SHP77 (cell line): Measurements from ENCODE around the gene RPRD1A.
"Not testable (repeated sequence)": the region's sequence is repeated elsewhere in the genome, so short reads cannot be mapped to it uniquely, and the experiment has no call there.

Source experiments
- DNase-seq, 2 experiments: peaks; one replicate each; lab custom pipeline; 2025; lab: John Stamatoyannopoulos, UW

RPRD1A gene

DNA sequence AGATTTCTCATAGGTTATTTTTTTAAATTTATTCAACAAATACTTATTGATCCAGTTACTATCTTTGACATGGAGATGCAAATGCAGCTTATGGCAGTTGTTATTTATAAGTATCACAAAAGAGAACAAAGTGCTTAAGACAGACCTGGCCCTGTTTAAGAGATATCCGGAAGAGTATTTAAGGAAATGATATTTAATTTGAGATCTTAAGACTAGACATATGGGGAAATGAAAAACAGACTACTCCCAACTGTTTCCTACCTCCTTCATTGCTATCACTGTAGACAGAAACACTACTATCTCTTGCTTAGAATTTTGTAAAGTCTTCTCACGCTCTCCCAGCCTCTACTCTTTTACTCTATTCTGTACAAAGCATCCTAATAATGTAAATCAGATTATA is 36.0 kb downstream of the RPRD1A start:
- no peak for DNase-seq

DNA sequence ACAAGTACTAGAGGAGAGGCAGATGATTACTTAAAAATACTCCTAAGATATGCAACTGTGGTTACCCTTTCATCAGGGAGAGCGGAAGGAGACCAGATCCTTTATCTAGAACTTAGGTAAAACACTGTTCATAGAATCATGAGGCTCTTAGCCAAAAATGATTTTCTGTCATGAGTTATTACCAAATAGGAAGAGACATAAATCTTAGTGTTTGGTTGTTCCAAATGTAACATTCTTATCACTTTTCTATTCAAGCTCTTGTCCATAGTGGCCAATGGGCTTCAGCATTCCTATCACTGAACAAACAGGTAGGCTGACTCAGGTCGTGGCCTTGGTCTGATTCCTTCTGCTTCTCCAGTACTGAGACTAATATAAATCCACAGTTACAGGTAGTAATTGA is 38.5 kb downstream of the RPRD1A start:
- DNase-seq, result no peak

DNA sequence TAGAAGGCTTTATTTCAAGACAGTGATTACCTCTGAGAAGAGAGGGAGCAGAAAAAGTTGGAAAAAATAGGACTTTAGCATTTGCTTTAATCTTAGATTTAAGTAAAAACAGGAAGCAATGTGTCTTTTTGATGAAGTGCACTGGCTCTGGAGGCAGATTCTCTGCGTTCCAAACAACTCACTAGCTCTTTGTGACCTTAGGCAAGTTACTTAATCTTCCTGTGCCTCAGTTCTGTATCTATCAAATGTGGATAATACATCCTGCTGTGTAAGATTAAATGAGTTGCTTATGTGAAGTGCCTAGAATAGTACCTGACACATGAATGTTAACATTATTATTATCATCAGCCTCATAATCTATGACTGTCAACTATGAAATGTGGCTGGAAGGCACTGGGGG is 42.3 kb downstream of the RPRD1A start:
- DNase-seq, result no peak

DNA sequence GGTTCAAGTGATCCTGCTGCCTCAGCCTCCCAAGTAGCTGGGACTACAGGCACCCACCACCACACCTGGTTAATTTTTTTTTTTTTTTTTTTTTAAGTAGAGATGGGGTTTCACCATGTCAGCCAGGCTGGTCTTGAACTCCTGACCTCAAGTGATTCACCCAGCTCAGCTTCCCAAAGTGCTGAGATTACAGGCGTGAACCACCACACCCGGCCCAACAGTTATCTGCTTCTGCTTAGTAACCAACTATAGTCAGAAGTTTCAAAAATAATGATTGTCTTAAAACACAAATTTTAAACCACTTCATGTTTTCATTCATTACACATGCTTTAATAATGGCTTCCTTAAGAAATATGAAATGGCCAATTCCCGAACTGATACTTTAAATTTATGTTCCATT is 43.1 kb downstream of the RPRD1A start:
- not testable (repeated sequence) for DNase-seq

DNA sequence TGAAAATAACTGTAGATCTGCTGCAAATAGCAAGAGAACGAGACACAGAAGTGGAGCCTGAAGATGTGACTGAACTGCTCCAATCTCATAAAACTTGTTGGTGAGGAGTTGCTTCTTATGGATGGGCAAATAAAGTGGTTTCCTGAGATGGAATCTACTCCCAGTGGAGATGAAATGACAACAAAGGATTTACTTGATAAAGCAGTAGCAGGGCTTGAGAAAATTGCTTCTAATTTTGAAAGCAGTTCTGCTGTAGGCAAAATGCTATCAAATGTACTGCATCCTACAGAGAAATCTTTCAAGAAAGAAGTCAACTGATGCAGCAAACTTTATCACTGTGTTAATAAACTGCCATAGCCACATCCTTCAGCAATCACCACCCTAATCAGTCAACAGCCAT is 44.0 kb downstream of the RPRD1A start:
- no peak for DNase-seq

DNA sequence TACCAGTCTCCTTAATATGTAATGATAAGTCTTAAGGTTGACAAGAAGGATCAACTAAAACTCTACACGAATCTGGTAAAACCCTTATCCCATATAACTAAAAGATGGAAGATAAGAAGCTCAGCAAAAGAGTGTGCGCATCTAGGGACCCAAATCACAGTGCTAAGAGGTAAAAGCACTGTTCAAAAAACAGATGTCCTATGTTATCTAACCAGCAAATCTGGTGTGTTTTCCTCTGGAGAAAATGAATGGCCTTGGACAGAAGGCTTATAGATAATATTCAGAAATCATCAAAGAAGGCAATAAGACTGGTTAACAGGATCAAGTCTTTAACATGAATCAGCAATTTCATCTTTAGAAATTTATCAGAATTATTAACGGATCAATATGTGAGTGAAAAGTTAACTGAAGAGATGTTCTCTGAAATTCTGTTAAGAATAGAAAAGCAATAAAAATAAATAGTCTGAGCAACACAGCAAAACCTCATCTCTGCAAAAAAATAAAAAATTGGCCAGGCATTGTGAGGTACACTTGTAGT is 47.1 kb downstream of the RPRD1A start:
- DNase-seq, result no peak

DNA sequence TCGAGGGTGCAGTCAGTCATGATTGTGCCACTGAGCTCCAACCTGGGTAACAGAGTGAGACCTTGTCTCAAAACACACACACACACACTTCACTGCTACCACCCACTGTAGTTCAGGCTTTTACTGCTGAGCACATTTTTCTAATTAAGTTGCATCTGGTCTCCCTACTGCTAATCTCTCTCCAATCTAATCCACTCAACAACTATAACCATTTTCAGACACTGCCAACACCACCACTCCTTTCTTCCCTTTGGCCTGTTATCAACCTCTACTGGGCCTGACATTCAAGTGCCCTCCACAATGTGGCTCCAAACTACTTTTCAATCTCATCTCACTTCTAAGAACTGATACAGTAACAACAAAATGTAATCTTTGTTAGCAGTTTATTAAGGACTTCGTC is 50.1 kb downstream of the RPRD1A start:
- no peak for DNase-seq

DNA sequence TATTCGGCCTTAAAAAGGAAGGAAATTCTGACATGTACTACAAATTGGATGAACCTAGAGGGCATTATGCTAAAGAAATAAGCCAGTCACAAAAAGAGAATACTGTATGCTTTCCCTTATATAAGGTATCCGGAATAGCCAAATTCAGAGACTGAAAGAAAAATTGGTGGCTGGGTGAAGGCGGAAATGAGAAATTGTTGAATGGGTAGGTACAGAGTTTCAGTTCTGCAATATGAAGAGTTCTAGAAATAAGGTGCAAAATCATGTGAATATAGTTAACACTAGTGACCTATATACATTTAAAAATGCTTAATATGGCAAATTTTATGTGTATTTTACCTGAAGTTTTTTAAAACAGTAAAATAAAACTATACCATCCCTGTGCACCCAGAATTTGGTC is 51.7 kb downstream of the RPRD1A start:
- DNase-seq, result no peak

DNA sequence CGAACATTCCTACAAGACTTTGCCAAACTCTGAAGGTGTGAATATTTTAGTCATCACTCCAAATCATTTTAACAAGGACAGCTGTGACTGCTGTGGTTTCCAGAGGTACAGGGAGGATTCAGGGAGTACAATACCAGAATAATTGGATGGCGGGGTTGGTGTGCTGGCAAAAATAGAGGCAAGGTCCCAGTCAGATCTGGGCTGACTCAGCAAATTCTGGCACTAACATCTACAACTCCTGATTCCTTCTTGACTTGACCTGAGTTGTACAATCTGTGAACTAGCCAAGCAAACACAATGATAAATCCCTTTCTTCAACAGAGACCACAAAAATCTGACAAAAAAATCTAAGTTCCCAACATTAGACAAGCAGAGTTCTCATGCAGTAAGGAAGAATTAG is 54.5 kb downstream of the RPRD1A start:
- DNase-seq, result no peak

DNA sequence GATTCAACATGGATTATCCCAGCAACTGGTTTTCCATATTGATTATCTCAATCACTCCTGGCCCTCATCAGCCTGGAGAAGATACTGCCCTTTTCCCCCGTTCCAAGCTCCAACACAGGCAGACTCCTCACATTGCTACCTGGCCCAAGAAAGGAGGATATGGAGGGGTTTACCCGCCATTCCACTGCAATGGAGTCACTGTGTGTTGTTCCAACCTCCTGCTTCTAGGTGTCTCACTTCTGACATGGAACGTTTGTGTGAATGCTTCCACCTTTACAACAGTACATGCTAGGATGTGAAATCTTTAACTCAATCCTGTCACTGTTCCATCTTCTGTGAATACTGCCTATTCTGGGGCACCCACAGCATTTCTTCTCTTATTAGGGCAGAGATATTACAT is 58.1 kb downstream of the RPRD1A start:
- no peak for DNase-seq

DNA sequence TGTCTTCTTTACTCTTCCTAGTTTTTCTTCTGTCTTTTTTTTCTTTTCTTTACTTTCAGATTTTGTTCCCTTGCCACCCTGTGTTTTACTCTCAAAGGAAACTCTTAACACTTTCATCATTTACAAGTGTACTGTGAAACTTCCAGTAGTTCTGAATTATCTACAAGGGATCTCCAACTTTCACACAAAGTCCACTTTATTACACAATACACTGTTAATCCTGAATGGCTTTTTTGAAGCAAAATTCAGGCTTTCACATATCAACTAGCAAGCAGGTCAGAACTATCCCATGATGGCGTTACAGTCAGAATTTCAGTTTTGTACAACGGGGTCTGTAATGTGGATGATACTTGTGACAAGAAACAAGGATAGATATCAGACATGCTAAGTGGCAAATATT is 60.4 kb downstream of the RPRD1A start:
- no peak for DNase-seq

DNA sequence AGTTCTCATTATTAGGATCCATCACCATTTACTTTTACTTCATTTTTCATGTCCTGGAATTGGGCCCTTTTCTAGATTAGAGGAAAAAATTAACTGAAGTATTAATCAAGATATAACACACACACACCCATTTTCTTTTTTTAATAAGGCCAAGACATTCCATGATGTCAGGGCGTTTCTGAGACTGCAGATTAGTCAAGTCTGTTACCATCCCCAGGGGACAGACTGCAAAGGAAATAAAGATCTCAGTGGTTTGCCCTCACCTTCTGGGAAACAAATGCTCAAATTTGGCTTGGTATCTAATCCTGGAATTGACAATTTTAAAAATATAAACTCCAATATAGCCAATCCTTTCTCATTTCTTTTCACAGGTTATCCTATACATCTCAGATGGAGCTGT is 67.4 kb downstream of the RPRD1A start:
- no peak for DNase-seq

DNA sequence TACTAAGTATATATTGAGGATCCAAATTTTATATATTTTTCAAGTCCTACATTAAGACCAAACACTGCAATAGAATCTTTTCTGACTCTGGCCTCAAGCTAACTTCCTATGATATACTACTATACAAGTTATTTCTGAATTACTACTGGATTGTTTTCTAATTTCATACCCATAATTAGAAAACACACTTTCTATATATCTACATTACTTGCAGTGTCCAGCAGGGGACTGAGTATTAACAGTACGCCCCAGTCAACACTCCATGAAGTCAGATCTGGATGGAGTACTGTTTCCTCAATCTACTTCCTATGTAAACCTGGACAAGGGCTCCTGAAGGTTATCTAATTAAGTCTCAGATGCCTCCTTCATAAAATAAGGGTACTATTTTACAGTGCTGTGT is 68.4 kb downstream of the RPRD1A start:
- no peak for DNase-seq

DNA sequence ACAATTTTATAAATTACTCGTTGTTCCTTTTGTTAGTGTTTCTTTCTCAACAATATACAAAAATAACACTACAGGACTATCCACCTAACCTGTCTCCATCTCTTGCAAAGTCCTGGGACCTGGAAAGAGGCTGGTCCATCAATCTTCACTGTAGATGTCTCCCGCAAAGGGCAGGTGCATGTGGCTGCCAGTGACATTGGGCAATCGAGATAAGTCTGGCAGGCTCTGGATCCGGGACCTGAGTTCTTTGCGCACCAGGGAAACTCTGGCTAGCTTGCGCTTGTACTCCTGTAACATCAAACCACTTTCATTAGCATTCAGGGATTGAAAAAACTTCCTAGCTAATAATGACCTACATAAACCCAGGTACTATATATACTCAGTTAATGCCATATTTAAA is 74.3 kb downstream of the RPRD1A start:
- no peak for DNase-seq

DNA sequence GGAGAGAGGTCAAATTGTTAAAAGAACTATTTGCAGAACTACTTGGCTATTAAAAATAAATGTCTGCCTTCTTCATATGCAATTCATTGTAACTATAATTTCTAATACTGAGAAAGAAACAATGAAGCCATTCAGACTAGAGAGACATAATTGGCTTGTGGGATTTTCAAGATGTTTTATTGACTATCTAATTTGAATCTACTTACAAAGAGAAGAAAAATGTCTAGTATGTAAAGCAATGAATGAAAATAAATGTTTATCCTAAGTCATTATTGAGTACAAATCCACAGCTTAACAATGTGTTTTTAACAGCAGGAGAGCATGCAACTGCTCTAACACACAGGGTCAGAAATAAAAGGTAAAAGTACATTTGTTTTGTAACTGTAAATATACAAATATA is 75.7 kb downstream of the RPRD1A start:
- DNase-seq, result no peak

DNA sequence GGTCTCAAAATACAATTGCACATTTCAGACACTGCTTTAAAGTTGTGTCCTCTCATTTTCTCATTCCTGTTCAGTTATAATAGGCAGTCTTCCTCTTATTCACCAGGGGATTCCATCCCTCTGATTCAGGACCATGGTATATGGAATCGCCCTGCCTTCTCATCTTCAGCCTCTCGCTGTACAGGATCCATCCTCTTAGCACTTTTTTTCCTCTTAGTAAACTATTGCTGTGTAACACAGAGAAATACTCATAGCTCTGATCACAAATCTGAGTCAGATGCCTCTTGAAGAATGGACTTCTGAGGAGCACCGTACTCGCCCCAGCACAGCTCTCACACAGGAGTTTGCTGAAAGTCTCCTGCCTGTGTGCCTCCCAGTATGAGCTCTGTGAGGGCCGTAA is 83.5 kb downstream of the RPRD1A start:
- DNase-seq, result no peak

DNA sequence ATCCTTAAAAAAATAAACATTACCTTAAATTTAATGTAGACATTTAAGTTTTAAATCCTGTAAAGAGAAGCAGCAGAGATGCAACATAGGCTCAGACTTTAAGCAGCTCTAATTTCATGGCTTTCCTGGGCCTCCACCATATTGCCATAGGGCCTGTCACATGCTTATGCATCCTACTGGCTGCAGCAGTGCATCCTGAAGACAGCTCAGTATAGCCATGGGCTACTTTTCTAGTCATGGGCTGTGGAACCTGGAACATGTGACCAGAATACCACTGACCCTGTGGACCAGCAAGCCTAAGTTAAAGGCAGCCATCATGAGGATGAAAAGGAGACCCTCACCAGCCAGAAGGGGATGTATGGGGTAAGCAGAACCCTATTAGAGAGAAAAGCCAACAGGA is 84.2 kb downstream of the RPRD1A start:
- no peak for DNase-seq

DNA sequence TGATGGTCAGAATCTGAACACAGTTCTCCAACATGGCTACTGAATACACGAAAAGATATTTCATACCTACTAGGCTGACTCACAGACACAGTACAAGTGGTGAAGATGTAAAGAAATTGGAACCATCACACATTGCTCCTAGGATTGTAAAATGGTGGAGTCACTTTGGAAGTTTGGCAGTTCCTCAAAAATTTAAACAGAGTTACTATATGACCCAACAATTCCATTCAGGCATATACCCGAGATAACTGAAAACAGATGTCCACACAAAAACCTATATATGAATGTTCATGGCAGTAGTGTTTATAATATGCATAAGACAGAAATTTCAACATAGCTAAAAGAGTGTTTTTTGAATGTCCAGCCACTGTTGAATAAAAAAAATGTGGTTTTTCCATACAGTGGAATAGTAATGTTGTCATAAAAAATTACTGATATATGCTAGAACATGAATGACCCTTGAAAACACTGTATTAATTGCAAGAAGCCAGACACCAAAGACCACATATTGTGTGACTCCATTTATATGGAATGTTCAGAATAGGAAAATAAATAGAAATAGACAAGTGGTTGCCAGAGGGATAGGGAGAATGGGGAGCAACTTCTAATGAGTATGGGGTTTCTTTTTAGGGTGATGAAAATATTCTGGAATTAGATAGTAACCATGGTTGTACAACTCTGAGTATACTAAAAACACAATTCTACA is 84.8 kb downstream of the RPRD1A start:
- no peak for DNase-seq

DNA sequence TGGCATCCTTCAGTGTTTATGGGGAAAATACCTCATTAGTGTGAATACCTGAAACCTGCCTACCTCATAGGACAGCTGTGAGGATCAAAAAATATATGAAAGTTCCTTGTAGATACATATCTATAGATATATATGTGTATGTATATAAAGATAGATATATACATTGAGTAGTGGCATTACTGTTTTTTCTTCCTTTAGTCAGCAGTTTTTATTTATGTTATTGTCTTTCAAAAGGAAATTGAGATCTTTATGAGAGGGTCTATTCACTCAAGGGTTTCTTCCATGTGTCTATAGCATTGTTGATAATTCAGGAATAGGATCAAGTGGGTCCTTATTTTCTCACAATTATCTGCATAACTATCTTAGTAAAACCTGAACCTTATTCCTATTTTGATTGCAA is 88.2 kb downstream of the RPRD1A start:
- DNase-seq, result no peak

DNA sequence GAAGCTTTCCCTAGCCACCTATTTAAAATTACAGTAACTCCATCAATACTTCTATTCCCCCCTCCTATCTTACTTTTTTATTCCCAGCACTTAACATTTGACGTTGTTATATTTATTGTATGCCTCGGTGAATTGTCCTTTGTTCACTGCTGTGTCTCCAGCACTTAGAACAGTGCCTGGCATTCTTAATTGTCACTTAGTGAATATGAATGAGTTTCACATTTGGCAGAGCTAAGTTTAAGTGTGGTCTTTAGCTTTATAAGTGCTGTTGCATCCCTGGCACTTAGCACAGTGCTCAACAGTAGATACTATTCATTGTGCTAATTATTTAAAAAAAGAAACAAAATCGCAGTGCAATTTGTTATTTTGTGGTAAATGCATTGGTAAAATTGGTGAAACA is 93.2 kb downstream of the RPRD1A start:
- DNase-seq, result no peak

DNA sequence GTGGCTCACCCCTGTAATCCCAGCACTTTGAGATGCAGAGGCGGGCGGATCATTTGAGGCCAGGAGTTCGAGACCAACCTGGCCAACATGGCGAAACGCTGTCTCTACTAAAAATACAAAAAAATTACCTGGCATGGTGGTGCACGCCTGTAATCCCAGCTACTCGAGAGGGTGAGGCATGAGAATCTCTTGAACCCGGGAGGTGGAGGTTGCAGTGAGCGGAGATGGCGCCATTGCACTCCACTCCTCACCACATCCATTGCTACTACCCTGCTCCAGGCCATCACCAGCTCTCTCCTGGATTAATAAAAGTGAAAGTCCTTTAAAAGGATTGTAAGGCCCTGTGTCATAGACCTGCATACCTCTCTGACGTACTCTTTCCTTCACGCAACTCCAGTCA is 93.7 kb downstream of the RPRD1A start:
- no peak for DNase-seq

DNA sequence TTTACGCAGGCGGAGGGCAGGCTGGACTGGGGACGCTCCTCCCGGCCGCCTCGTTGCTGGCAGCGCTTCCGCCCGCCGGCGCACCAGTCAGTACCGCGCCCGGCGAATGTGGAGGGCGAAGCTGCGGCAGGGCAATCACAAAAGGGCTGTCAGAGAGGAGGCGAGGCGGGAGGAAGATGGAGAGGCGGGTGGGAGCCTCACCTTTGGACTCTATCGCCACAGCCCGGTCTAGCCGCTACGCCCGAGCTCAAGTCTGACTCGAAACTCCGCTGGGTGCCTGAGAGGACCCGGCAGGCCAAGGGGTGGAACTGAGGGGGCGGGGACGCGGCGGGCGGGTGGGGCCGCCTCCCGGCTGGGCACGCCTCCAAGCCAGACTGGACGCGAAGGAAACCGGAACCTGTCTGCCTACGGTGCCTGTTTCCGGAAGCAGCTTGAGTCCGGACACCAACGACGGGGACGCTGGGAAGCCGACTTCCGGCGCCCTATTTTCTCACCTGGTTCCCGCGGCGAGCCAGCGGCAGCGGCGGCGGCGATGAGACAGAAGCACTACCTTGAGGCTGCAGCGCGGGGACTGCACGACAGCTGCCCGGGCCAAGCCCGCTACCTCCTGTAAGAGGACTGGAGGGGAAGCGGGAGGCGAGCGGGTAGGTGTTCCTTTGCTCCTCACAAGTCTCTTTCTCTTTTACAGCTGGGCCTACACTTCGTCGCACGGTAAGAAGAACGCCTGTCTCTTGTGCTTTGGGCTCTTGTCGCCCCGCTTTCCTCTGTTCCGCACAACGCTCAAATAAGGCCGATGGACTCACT is 95.0 kb downstream of the RPRD1A start, which contains the start of gene RMP24:
TSS of gene RMP24 (plus strand) at position 483 of the 804 bp plus-strand sequence.
- peak; percentile 89 for DNase-seq

DNA sequence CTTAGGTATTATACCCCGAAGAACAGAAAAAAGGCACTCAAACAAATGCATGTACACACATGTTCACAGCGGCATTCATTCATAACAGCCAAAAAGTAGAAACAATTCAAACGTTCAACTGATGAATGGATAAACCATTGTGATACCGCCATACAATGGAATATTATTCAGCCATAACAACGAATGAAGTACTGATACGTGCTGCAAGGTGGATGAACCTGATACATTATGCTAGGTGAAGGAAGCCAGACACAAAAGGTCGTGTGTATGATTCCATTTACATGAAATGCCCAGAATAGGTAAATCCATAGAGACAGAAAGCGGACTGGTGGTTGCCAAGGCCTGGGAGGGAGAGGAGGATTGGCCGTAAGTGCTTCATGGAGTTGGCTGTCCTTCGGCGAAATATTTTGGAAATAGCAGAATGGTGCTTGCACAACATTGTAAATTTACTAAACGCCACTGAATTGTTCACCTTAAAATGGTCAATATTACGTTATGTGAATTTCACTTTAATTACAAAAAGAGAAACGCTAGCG is 95.6 kb downstream of the RPRD1A start:
- DNase-seq, result peak in 1 of 2 experiments; percentile 35
